HG02840 (cell line): ENCODE data around the gene TPRG1L.

Experiments
- ATAC-seq: cut with Tn5 transposase; IDR thresholded peaks from one replicate; pipeline ENCODE4 v1.9.1; 2021; ENCODE audit warnings: mild to moderate bottlenecking, moderate library complexity, moderate number of reproducible peaks; ENCODE audit not compliant: unreplicated experiment, low FRiP score

Gene TPRG1L

GRCh38 chr1:3641816-3642215 is 17.0 kb downstream of the TPRG1L start:
- ATAC-seq: no peak

DNA sequence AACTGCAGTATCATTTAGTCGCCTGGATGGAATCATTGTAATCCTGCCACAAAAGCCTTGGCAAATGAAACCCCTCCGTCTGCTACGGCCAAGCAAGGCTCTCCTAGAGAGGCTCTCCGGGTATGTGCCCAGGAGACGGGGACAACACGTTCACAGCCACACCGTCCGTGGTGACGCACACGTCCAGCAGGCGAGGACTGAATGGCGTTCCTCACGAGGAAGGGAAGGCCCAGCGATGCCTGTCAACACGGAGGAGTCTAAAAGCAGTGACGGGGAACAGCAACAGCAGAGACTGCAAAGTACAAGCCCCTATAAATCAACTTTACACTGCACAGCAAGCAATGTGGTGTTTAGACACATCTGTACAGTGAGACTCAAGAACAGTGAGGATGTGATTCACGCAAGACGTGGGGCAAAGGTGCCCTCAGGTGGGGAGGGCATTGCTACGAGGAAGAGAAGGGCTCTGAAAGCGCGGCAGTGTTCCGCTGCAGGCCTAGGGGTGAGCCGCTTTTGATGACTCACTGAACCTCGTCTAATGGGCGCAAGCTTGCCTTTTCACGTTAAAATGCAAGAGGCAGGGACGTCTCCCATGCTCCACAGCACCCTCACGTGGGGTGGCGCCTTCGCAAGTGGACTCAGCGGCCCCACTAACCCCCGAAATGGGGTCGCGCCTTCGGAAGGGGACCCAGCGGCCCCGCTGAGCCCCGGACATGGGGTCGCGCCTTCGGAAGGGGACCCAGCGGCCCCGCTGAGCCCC is 18.3 kb downstream of the TPRG1L start:
- ATAC-seq: no peak

GRCh38 chr1:3644273-3644672 is 19.5 kb downstream of the TPRG1L start:
- ATAC-seq: no peak

DNA sequence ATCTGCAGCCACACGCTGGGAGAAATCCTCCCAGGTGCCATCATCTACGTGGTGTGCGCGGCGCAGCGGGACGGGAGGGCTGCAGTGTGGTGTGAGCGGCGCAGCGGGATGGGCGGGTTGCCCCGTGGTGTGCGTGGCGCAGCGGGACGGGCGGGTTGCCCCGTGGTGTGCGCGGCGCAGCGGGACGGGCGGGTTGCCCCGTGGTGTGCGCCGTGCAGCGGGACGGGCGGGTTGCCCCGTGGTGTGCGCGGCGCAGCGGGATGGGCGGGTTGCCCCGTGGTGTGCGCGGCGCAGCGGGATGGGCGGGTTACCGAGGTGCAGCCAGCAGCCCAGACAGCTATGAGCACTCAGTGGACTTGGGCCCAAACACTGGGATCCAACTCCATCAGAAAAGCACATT is 20.4 kb downstream of the TPRG1L start:
- ATAC-seq: no peak

DNA sequence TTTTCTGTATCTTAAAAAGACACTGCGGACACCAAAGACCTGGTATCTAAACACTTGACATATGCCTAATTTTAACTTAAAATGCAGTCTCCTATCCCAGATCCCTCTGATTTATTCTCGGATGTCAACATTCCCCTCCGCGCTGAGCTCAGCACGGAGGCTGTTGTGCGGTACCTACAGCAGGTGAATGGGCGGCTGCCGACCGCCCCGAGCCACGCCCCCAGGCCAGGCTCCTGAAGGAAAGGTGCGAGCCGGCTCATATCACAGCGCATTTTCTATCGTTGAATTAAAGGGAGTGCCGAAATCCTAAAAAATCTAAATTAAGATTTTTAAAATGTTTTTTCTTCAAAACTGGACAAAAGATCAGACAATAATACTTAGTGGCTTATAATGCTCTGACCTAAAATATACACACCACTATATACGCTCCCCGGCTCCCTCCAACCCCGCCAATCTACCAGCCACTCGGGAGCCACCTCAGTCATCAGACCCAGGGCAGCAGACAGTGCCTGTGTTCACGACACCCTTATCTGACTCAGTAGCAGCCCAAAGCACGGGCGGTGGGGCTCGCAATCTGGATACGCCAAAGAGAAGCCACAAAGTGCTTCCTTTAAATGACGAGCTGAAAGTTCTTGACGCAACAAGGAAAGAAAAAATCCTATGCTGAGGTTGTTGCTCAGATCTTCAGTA is 21.0 kb downstream of the TPRG1L start:
- no peak for ATAC-seq

- ATAC-seq: no peak
Observed at GRCh38 chr1:3646596-3646995, 21.8 kb downstream of the TPRG1L start.

GRCh38 chr1:3649342-3650247 is 24.8 kb downstream of the TPRG1L start, which contains the start of gene WRAP73:
Gene WRAP73, minus strand, starts transcription at chr1:3650103. Its CDS starts 104 bp downstream, at chr1:3649999.
- ATAC-seq: peak; percentile 85

DNA sequence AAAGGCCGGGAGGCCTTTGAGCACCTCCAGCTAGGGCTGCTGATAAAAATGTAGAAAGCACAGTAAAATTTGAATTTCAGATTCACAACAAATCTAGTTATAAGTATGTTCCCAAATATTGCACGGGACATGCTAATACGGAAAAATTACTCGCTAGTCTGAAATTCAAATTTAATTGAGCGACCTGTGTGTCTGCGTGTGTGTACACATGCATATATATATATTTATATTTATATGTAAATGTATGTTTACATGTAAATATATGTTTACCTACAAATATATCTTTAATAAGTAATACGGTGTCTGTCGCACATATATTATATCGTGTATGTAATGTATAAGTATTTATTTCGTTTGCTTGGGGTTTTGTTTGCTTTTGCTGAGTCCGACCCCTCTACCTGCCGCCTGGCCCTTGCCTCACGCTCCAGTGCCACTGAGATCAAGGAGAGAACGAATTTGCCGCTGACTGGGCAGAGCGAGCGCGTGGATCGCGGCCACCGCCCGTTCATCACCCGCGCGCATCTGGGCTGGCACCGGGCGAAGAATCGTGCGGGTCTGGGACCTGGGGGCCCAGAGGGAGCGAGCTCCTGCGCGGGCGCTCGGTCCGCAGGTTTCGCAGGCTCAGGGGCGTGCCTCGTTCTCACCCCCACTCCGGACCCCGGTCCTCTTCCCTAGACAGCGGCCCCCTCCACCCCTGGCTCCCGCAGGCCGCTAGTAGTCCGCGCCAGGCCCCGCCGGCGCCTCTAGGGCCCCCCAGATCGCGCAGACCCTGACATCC is 25.6 kb downstream of the TPRG1L start:
- ATAC-seq: no peak

DNA sequence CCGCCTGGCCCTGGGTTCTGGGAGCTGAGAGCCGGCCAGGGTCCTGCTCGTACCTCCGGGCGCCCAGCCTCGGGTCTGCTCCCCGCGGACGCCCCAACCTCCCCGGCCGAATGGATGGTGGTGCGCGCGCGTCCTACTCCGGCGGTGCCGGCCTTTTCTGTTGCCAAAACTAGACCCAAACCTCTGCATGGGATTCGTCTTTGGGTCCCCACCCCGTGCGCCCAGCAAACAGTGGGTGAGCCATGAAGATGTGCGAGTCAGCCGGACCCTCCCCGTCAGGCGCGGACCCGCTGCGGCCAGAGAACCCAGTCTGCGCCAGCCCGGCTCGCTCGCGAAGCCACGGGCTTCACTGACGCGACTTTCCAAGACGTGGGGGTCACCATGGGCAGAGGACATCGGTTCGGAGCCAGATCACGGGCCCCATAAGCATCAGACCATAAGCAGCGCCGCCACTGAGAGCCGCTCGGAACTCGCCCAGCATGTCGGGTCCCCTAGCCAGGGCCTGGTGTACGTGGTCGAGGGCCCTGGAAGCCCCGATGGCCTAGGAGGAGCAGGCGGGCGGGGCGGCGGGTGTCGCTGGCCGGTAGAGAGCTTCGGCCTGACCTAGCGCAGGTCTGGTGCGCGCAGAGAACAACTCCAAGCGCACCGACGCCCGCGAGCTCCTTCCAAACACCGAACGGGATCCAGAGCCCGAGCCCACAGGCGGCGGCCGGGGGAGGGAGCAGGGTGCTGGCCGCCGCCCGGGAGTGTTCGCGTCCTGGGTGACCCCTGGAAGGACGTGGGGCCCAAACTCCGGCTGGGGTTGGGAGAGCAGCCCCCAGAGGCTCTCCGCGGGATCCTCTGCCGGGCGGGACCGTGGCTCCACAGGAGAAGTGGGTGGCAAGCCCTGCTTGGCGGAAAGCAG is 26.5 kb downstream of the TPRG1L start:
- no peak for ATAC-seq

DNA sequence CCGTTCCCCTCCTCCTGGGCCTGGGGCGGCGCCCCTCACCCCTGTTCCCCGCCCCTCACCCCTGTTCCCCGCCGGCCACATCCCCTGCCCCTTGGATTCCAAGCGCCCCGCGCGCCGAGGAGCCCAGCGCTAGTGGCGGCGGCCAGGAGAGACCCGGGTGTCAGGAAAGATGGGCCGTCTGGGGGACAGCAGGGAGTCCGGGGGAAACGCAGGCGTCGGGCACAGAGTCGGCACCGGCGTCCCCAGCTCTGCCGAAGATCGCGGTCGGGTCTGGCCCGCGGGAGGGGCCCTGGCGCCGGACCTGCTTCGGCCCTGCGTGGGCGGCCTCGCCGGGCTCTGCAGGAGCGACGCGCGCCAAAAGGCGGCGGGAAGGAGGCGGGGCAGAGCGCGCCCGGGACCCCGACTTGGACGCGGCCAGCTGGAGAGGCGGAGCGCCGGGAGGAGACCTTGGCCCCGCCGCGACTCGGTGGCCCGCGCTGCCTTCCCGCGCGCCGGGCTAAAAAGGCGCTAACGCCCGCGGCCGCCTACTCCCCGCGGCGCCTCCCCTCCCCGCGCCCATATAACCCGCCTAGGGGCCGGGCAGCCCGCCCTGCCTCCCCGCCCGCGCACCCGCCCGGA is 27.2 kb downstream of the TPRG1L start, which contains the start of gene TP73:
TP73 (plus strand) TSS at position 587 of the 618 bp plus-strand sequence. CDS start 29,850 bp downstream, outside the sequence.
- no peak for ATAC-seq

DNA sequence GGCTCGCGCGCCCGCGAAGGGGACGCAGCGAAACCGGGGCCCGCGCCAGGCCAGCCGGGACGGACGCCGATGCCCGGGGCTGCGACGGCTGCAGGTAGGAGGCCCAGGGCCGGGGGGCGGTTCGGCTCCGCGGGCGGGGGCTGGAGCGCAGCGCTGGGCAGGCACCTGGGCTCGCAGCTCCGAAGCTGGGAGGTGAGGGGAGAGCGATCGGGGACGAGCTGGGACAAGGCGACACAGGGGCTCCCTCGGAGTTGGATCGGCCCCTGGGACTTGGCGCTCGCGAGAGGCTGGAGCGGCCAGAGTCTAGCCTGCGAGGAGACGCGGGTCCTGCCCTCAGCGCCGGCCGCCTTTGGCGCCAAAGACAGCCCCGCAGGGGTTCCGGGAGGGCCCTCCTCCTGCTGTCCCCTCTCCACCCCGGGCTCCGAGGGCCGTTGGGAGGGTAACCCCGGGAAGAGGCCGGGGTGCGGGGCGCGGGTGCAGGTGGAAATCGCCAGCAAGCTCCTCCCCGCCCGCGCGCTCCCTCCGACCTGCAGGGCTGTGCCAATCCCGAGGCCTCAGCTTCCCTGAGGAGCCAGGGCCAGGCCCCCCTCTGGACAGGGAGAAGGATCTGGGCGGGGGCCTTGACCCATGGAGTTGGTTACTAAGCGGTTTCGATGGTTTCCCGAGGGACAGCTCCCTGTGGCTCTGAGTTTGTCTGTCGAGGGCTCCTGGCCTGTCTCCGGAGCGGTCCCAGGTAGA is 27.9 kb downstream of the TPRG1L start:
- no peak for ATAC-seq

- no peak for ATAC-seq
Observed at GRCh38 chr1:3653286-3653618, 28.4 kb downstream of the TPRG1L start.

- no peak for ATAC-seq
Observed at GRCh38 chr1:3654549-3655281, 29.9 kb downstream of the TPRG1L start.

DNA sequence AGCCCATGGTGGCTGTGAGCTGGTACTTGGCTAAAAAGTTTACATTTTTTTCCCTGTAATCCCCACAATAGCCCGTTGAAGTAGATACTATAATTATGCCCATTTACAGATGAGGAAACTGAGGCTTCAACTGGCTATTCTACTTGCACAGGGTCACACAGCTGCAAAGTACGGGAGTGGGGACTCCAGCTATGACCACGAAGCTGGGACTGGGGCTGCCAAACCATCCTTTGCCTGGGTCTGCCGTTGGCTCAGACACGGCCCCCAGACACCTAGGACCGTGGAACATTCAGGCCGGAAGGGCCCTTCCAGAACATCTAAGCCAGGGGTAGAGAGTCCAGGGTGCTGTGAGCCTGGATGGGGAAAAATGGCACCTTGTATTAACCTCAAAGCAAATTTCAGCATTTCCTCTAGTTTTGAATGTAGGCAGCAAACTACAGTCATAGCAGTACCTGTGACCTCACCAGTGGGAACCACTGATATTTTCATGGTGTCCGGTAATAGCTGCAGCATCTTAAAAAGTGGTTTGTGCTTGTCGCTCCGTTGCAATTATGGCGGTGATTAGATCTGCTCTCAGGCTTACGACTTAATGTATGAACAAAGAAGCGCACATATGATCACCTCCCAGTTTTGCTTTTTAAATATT is 31.8 kb downstream of the TPRG1L start:
- ATAC-seq: peak; percentile 45

GRCh38 chr1:3657096-3657475 is 32.3 kb downstream of the TPRG1L start:
- peak; percentile 12 for ATAC-seq

DNA sequence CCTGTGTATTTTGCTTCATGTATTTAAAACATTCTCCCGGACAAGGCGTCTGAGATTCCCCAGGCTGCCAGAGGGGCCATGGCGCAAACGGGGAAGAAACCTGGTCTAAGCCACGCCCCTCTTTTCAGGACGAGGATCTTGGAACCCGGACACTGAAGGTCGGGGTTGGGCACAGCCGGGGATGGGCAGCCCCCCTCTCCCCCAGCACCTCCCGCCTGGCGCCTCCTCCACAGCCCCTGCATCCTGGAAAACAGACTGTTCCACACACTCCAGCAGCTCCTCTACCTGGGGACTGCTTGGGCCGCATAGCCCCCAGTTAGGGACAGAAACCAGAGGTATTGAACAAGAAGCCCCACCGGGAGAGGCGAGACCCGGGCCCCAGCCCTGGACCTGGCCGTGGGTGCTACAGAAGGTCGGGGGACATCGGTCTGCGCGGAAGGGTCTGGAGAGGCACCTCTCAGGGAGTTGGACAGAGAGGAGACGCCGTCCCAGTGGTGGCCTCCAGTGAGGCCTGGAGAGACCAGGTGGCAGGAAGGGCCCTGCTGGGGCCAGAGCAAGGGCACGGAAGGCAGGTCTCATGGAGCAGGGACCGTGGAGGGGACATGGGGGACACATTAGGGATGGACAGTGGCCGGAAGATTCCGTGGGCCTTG is 32.9 kb downstream of the TPRG1L start:
- ATAC-seq: no peak
